Lower leg skin (tissue), 3 donors: ENCODE measurements around the gene SLC22A4.

Source experiments
- CTCF ChIP-seq, 3 donors: fragments of 450-650 bp; IDR thresholded peaks; one replicate each; pipeline ENCODE4 v1.5.1; 2016; ENCODE audit warnings: antibody characterized with exemption in 3 of 3, mild to moderate bottlenecking in 3 of 3, moderate library complexity in 2 of 3
- POLR2A ChIP-seq, 2 donors: fragments of 450-650 bp; IDR thresholded peaks; one replicate each; pipeline ENCODE4 v1.6.1; 2016 to 2017; ENCODE audit warnings: antibody characterized with exemption in 2 of 2, mild to moderate bottlenecking in 1 of 2, moderate library complexity in 1 of 2

- TF ChIP-seq CTCF (IDR thresholded peaks at IDR 0.05) (no peak), POLR2A (IDR thresholded peaks at IDR 0.05) (no peak)
These were observed 37.4 kb upstream of the SLC22A4 start for GRCh38 chr5:132256783-132257130.
